ENCODE results near the gene MAN1A1. TPM values are rescaled to one million over a fixed set of nuclear protein-coding genes. Genes with fewer than 3 reads are reported as not detected.

Gene MAN1A1
- total RNA-seq, 1 experiment from 2014 or later, result 14.2 TPM

DNA sequence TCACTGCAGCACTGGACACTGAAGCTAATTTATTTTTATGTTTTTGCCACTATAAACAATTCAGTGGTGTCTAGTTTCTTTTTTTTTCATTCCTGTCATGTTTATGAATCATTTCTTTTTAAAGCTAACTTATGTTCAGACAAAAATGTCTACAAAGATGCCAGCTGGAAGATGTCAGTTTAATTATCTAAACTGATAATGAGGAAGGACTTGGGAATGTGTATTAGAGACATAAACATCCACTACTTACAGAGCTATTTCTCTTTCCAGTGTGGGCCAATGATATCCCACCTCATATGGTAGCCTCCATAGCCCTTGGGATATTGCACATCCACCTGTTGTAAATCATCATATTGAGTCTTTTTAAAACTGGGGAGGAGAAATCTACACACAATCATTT is 139.0 kb downstream of the MAN1A1 start:
- no peaks in the 10 kb centered on the region for H3K27me3 ChIP-seq
- no peaks in the 10 kb centered on the region for H3K36me3 ChIP-seq
- no peak for DNase-seq
- H3K4me3 ChIP-seq, result no peak overlapping the region
- H3K9me3 ChIP-seq, result no peaks in the 10 kb centered on the region

DNA sequence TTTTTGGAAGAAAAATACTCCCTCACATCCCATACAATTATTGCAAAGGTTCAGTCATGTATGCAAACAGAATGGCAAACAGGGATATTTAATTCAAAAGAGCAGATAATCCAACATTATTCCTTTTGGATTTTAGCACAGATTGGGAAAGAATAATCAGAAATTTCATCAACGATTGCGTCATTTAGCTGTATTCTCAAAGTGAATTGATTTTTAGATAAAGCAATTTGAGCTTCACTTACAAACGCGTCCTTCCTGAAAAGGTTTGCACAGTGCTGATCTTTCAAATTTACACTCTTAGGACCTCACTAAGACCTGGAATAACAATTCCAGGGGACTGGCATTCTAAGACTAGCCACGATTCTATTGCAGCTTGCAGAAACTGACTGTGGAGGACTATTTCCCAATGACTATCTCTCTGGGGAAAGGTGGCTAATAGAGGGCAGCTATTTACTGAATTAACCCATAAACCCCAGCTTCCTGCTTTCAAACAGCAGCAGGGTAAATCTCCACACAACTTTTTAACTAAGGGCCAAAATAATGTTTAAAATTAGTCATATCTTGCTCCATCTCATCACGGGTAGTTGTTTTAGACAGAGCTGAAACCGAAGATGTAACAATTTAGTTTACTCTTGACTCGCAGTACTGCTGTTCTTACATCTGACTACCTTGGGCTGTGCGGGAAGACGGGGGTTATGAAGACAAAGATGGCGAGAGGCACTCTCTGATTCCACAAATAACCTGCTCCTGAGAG is 139.9 kb downstream of the MAN1A1 start:
- H3K27me3 ChIP-seq, result no peaks in the 10 kb centered on the region
- DNase-seq, result no peak
- H3K4me3 ChIP-seq, result no peak overlapping the region
- no peaks in the 10 kb centered on the region for H3K9me3 ChIP-seq
- no peaks in the 10 kb centered on the region for H3K36me3 ChIP-seq

DNA sequence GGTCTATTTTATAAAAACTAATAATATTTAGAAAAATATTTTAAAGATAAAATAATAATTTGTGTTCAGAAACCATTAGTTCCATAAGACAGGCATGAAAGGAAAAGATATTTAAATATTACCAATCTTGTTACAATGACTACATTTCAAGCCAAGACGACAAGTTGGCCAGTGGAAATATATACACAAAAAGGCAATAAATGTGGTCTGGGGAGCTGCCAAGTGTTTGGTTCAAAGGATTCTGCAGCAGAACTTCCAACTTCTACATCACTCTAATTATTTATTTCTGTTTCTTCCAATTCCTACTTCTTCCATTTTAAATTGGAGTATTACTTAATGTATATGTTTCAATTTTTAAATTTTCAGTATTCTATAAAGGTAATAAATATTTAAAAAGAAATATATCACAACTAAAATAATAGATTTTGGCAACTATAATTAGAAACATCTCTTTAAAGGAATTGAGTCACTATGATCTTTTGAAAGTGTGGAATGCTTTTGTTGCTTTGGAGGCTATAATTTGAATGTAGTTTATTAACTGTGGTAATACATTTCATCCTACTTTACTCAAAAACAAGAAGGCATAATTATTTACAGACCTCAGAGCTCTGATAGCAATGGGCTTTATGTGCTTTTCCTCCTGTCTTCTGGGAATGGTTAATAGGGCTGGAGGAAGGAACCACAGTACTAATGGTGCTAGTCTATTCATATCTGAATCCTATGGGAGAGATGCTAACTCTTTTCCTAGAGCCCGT is 141.4 kb downstream of the MAN1A1 start:
- no peaks in the 10 kb centered on the region for H3K36me3 ChIP-seq
- no peaks in the 10 kb centered on the region for H3K27me3 ChIP-seq
- DNase-seq, result peak; percentile 73

DNA sequence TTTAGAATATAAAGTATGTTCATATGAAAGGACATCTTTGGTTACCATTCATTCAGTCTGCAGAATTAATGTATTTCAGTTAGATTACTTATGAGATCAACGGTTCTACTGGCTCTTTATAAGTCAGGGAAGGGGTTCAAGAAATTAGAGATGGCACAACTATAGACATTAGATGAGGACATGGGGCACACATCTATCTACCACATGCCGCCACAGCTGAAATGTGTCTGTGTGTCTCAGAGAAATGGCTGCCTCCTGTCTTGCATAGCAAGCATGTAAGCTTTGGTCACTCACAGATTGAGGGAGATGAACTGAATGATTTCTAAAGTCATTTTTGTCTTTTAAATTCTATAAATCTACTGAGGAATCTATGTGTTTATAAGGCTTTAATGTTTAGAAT is 142.2 kb downstream of the MAN1A1 start:
- Histone ChIP-seq H3K27me3 (no peaks in the 10 kb centered on the region), H3K36me3 (no peaks in the 10 kb centered on the region), H3K9me3 (no peaks in the 10 kb centered on the region), H3K4me3 (no peak overlapping the region)
- DNase-seq, result no peak

More for the DNA sequence above, 141.4 kb downstream of the MAN1A1 start:
- H3K9me3 ChIP-seq, result no peaks in the 10 kb centered on the region
- H3K4me3 ChIP-seq, result no peak overlapping the region

DNA sequence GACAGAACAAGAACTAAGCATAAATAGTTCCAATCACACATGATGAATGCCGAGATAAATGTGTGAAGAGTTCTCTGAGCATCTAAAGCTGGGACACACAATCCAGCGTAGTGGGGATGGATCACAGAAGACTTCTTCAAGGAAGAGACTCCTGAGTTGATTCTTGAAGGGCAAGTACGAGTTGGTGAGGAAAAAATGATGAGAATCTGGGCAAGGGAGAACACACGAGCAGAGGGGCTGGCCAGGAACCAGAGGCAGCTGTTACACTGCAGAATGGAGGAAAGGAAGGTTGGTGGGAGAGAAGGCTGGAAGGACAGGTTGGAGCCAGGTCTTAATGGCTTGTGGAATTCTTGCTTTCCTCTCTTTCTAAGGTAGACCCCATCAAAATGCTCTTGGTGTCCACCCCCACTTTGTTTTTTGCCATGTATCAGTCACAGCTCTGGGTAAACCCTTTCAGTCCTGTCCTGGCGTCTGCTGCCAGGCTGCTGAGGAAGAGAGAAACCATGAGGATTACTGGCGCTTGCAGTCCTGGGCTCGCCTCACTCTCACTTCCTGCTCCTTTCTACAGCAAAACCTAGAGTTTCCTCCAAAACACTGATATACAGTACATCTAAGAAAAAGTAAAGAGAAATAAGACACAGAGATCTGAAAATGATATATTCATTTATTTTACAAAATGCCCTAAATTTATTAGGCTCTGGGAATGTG is 143.5 kb downstream of the MAN1A1 start:
- Histone ChIP-seq H3K9me3 (no peaks in the 10 kb centered on the region), H3K36me3 (no peaks in the 10 kb centered on the region), H3K4me3 (no peak overlapping the region), H3K27me3 (no peaks in the 10 kb centered on the region)
- no peak for DNase-seq

DNA sequence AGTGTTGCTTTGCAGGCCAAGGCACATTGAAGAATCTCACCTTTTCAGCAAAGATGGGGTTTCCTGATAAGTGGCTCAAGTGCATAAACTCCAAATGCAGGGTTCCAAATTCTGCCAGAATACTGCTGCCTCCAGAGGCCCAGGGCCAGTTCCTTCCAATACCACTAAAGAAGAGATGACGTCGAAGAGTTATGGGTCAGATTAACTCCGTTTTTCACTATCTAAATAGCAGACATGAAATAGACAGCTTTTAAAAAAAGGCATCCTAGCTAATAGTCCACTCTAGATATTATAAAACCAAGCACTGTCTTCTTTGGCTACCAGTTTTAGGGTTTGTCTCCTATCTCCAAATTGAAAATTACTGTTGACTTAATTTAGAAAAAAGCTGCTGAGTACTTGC is 144.8 kb downstream of the MAN1A1 start:
- Histone ChIP-seq H3K27me3 (no peaks in the 10 kb centered on the region), H3K9me3 (no peaks in the 10 kb centered on the region), H3K36me3 (no peaks in the 10 kb centered on the region), H3K4me3 (no peak overlapping the region)
- DNase-seq, result no peak

DNA sequence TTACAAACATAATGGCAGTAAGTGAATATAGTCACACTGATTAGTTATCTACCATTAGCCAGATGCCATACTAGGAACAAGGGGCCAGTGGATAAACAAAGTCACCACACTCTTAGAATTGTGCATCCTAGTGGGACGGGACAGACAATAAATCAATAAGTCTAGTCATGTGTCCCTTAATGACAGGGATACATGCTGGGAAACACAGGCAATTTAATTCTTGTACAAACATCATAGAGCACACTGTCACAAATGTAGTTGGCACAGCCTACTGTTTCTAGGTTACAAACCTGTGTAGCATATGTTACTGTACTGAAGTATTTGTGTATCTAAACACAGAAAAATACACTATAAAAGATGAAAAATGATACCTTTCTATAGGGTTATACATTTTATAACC is 148.1 kb downstream of the MAN1A1 start:
- H3K4me3 ChIP-seq, result no peak overlapping the region
- no peak for DNase-seq
- H3K9me3 ChIP-seq, result no peaks in the 10 kb centered on the region
- no peaks in the 10 kb centered on the region for H3K36me3 ChIP-seq
- no peaks in the 10 kb centered on the region for H3K27me3 ChIP-seq

DNA sequence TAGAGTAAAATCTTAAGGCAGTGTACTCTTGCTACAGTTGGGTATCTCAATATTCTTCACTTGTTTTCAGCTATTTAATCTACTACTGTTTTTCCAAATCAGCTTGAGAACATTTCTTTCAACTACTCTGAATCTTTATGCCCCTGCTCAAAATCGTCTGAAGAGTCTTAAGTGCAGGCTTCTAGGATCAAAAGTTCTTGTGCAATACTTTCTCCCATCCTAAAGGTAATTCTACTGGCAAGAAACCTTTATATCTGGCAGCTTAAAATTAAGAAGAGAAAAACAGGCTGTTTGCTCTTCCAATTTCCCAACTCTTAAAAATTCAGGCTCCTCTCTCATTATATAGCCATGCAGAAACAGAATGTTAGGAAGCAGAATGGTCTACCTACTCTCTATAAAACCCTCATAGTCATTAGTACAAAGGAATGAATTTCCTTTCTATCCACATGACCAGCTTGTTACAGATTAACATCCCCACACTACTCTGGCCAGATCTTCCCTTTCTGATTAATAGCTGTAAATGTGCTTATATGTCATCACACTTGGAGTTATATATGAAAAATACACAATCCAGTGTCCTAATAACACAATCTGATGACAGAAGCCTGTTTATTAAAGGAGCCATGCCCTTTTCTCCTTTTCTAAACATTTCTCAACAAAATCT is 148.9 kb downstream of the MAN1A1 start:
- Histone ChIP-seq H3K9me3 (no peaks in the 10 kb centered on the region), H3K4me3 (no peak overlapping the region)
- no peak for DNase-seq

DNA sequence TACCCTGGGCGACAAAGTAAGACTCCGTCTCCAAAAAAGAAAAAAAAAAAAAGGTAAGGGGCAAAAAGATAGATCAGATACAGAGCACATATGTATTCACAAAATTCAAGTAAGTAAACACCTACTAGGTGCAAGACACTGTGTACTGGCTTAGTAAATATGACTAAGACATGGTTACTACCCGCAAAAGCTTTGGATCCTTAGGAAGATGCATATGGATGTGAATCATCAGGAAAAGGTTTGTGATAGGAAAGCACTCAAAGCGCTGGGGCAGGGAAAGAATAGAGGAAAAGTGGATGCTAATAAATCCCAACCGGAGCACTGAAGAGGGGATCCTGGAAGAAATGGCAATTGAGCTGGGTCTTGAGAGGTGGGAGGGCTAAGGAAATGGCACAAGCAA is 152.3 kb downstream of the MAN1A1 start:
- H3K4me3 ChIP-seq, result no peak overlapping the region
- H3K9me3 ChIP-seq, result no peaks in the 10 kb centered on the region
- DNase-seq, result no peak
- no peaks in the 10 kb centered on the region for H3K27me3 ChIP-seq
- H3K36me3 ChIP-seq, result no peaks in the 10 kb centered on the region

More for the DNA sequence above, 148.9 kb downstream of the MAN1A1 start:
- Histone ChIP-seq H3K27me3 (no peaks in the 10 kb centered on the region), H3K36me3 (no peaks in the 10 kb centered on the region)

DNA sequence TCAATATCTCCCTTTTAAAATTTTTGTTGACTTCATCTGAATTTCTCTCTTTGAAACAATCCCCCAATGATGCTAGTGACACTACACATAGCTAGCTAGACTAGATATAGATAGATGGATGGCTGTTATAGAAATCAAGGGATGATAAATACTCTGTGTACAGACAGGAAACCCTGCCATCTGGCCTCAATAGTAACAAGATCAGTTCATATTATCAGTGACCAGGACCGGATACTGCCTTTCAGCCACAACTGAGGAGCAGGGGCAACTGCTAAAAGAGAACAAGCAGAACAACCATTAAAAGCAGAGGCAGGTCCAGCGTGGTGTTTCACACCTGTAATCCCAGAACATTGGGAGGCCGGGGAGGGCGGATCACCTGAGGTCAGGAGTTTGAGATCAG is 152.8 kb downstream of the MAN1A1 start:
- Histone ChIP-seq H3K27me3 (no peaks in the 10 kb centered on the region), H3K4me3 (no peak overlapping the region), H3K36me3 (no peaks in the 10 kb centered on the region), H3K9me3 (no peaks in the 10 kb centered on the region)
- DNase-seq, result no peak

DNA sequence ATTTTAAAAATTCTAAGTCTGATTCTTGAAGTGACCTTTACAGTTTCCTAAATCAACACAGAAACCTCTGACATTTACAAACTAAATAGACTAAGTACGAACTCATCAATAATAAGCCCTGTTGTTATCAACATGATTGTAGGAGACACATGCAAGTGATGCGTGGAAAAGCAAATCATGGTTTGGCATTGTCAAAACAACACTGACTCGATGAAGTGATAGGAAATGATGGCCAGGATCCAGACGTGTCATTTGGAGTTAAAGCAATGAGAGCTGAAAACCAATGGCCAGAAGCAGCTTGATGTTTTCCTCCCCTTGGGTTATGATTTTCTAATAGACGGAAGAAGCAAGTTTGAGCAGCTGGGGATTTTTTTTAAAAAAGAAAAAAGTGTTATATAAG is 153.7 kb downstream of the MAN1A1 start:
- Histone ChIP-seq H3K27me3 (no peaks in the 10 kb centered on the region), H3K9me3 (no peaks in the 10 kb centered on the region), H3K4me3 (no peak overlapping the region), H3K36me3 (no peaks in the 10 kb centered on the region)
- DNase-seq, result no peak

DNA sequence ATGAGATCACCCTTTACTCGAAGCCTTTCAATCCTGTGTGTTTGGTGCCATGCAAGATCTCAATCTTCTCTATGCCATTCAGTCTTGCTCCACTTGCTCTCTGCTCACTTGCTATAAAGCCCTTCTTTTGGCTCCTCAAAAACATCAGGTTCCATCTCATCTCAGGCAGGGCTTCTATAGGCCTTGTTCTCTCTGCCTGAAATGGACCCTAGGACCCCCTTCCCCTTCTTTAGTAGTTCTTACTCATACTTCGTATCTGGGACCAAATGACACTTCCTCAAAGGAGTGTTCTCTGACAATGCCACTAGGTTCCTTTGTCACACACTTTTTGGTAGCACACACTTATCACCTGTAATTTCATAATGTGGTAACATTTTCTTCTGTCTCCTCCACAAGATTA is 154.4 kb downstream of the MAN1A1 start:
- H3K36me3 ChIP-seq, result no peaks in the 10 kb centered on the region
- no peaks in the 10 kb centered on the region for H3K9me3 ChIP-seq
- no peaks in the 10 kb centered on the region for H3K27me3 ChIP-seq
- DNase-seq, result no peak
- no peak overlapping the region for H3K4me3 ChIP-seq

DNA sequence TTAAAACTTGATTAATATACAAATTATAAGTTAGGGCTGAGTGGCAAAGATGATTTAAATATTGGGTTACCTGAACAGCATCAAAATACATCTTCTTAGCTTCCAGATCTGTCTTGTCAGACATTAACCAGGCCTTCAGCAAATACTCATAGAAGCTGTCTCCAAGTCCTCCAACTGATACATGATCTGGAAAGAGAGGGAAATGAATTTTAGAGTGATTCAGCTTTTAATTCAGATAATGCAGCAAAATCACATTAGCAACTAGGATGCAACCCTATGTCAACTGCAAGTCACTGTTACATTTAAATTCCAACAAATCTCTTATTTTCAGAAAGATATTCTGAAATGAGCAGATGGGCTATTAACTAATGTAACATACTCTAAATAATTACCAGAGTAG is 155.9 kb downstream of the MAN1A1 start:
- no peak for DNase-seq
- Histone ChIP-seq H3K4me3 (no peak overlapping the region), H3K36me3 (no peaks in the 10 kb centered on the region), H3K27me3 (no peaks in the 10 kb centered on the region), H3K9me3 (no peaks in the 10 kb centered on the region)

DNA sequence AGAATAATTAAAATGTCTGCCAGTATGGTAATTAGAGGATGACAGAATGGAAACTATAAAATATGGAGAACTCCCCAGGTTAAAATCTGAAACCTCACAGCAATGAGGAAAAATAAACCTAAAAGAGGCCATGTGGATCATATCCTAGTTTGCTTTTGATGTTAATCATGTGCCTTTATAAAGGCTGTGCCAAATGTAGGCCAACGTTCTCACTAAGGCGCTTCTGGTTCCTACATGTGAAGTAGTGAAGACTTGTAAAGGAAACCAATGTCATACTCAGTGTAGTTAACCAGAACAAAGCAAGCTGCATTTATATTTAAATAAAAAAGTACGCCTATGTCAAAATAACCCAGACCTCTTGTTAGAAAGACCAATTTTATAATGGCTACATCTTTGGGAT is 157.4 kb downstream of the MAN1A1 start:
- DNase-seq, result no peak
- Histone ChIP-seq H3K36me3 (no peaks in the 10 kb centered on the region), H3K27me3 (no peaks in the 10 kb centered on the region), H3K4me3 (no peak overlapping the region), H3K9me3 (no peaks in the 10 kb centered on the region)

DNA sequence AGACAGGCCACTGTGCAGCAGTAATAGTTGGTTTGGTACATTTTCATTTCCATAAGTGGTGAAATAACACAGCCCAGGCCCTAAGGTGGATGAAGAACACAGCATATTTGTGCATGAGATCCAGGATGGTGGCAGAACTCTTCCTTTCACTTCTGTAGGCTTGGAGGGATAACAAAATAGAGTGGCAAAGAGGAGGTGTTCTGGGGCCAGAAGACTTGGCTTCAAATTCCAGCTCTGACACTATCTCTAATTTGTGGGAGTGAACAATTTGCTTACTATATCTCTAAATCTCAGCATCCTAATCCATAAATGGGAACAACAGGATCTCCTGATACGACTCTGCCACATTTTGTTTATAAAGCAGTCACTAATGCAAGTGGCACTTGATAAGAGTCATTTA is 159.4 kb downstream of the MAN1A1 start:
- no peak overlapping the region for H3K4me3 ChIP-seq
- no peaks in the 10 kb centered on the region for H3K36me3 ChIP-seq
- no peaks in the 10 kb centered on the region for H3K9me3 ChIP-seq
- DNase-seq, result no peak
- no peaks in the 10 kb centered on the region for H3K27me3 ChIP-seq

DNA sequence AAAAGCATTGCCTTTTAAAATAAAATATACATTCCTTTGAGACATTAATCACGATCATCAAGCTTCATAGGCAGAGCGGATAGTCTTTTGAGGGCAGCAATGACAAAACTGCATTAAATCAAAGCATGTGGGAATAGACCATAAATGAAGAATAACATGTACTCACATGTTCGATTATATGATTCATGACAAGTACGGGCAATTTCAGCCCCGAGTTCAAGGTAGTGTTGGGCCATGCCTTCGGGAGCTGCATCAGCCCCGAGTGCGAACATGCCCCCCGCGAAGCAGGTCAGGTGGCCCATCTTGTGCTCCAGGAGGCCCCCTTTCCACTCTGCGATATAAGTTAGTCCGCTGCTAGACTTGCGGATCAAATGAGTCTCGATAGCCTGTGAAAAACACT is 160.1 kb downstream of the MAN1A1 start:
- DNase-seq, result no peak
- H3K36me3 ChIP-seq, result no peaks in the 10 kb centered on the region
- H3K27me3 ChIP-seq, result no peaks in the 10 kb centered on the region
- no peaks in the 10 kb centered on the region for H3K9me3 ChIP-seq
- no peak overlapping the region for H3K4me3 ChIP-seq

DNA sequence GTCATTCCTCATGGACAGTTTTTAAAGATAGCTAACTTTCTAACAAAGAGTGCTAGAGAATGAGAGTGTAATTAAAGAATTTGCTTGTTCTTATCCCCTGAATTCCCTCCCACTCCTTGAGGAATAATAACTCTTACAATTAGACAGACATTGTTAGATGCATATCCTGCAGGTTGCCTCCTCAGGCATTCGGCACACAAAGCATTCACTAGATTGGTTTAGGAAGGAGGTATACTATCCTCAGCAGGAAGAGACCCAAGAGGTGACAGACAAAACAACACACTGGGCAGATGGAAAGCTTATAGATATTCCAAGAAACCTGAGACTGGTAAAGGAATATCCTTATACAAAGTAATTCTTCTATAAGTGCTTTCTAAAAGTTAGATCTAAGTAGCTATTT is 162.0 kb downstream of the MAN1A1 start:
- no peak overlapping the region for H3K4me3 ChIP-seq
- H3K9me3 ChIP-seq, result no peaks in the 10 kb centered on the region
- no peaks in the 10 kb centered on the region for H3K27me3 ChIP-seq
- no peak for DNase-seq
- no peaks in the 10 kb centered on the region for H3K36me3 ChIP-seq

Measured in MG63 (cell line).